Central memory CD4-positive, alpha-beta T cell (primary cell): Measurements from ENCODE around the gene ATG13.

ENCODE experiments used
- DNase-seq: peaks from one replicate; pipeline ENCODE4 v3.0.0; 2022

The ATG13 gene

GRCh38 chr11:46677169-46677568 lies 59.8 kb downstream of the ATG13 start:
- DNase-seq: no peak

- no peak for DNase-seq
These were observed 60.8 kb downstream of the ATG13 start for GRCh38 chr11:46677991-46678740.

- no peak for DNase-seq
These were observed 61.4 kb downstream of the ATG13 start for GRCh38 chr11:46678741-46679130.

- no peak for DNase-seq
These were observed 62.1 kb downstream of the ATG13 start for GRCh38 chr11:46679241-46680163.

GRCh38 chr11:46680164-46680760 lies 62.9 kb downstream of the ATG13 start:
- DNase-seq: no peak

- no peak for DNase-seq
These were observed 63.5 kb downstream of the ATG13 start for GRCh38 chr11:46680815-46681214.

- no peak for DNase-seq
These were observed 64.5 kb downstream of the ATG13 start for GRCh38 chr11:46681814-46682213.

GRCh38 chr11:46682773-46683752 lies 65.7 kb downstream of the ATG13 start:
- no peak for DNase-seq

GRCh38 chr11:46684367-46684766 lies 67.0 kb downstream of the ATG13 start:
- DNase-seq: no peak

GRCh38 chr11:46686886-46687795 lies 69.8 kb downstream of the ATG13 start:
- DNase-seq: no peak

GRCh38 chr11:46690702-46691101 lies 73.3 kb downstream of the ATG13 start:
- DNase-seq: no peak

GRCh38 chr11:46692450-46692849 lies 75.1 kb downstream of the ATG13 start:
- no peak for DNase-seq

GRCh38 chr11:46693597-46694012 lies 76.3 kb downstream of the ATG13 start:
- no peak for DNase-seq

- no peak for DNase-seq
These were observed 76.7 kb downstream of the ATG13 start for GRCh38 chr11:46694072-46694471.

GRCh38 chr11:46694607-46695006 lies 77.3 kb downstream of the ATG13 start:
- DNase-seq: no peak

GRCh38 chr11:46695345-46696211 lies 78.2 kb downstream of the ATG13 start:
- no peak for DNase-seq

- DNase-seq: no peak
These were observed 78.8 kb downstream of the ATG13 start for GRCh38 chr11:46696212-46696558.

GRCh38 chr11:46697303-46697702 lies 80.0 kb downstream of the ATG13 start:
- no peak for DNase-seq

- DNase-seq: no peak
These were observed 80.4 kb downstream of the ATG13 start for GRCh38 chr11:46697723-46698122.

GRCh38 chr11:46698597-46698996 lies 81.2 kb downstream of the ATG13 start:
- DNase-seq: no peak
